K562 (cell line): Measurements from ENCODE around the gene TNP1.

Source experiments
- ARNT ChIP-seq, 2 experiments: fragments of 450-650 bp; IDR thresholded peaks; 2 replicates each; pipeline ENCODE4 v1.6.1; 2016; ENCODE audit warnings: mild to moderate bottlenecking in 1 of 2
- CBX1 ChIP-seq: sonication (generic); IDR thresholded peaks from 2 replicates; pipeline ENCODE4 v1.6.1; 2016; ENCODE audit warnings: antibody characterized with exemption, low read depth, mild to moderate bottlenecking
- EZH2 ChIP-seq: IDR thresholded peaks from 2 replicates; pipeline ENCODE4 v1.6.1; 2012; ENCODE audit warnings: low read depth, mild to moderate bottlenecking, inconsistent platforms, low read length, borderline replicate concordance
- GABPB1 ChIP-seq: sonication (generic); formaldehyde crosslinking; IDR thresholded peaks from 2 replicates; pipeline ENCODE4 v1.8.0; 2022; ENCODE audit warnings: mild to moderate bottlenecking, missing genetic modification reagents
- HMG20B ChIP-seq: fragments of 250-450 bp; sonication (Bioruptor Pico); IDR thresholded peaks from 2 replicates; pipeline ENCODE4 v1.5.0; 2021; ENCODE audit warnings: mild to moderate bottlenecking
- KDM5B ChIP-seq: fragments of 200-600 bp; sonication (generic); IDR thresholded peaks from 2 replicates; pipeline ENCODE4 v1.6.1; 2012; ENCODE audit warnings: low read depth, mild to moderate bottlenecking, moderate library complexity, low read length, control low read depth, inconsistent platforms; ENCODE audit not compliant: insufficient replicate concordance
- POLR2A ChIP-seq: fragments of 450-650 bp; conservative IDR thresholded peaks from 2 replicates; pipeline ENCODE4 v1.6.1; 2016
- TF ChIP-seq, protein P1 (sequence below), 3 experiments: fragments of 200-800 bp in 1 of 3; fragments of 250-450 bp in 1 of 3; fragments of 450-650 bp in 1 of 3; sonication (Bioruptor Pico) in 1 of 3; sonication (Bioruptor generic) in 1 of 3; formaldehyde crosslinking in 1 of 3; IDR thresholded peaks; 2 replicates each; pipeline versions ENCODE4 v1.6.1 to v1.8.0; 2016 to 2022; ENCODE audit warnings: mild to moderate bottlenecking in 2 of 3, missing genetic modification characterization in 2 of 3, missing compliant biosample characterization in 1 of 3, moderate library complexity in 1 of 3
- TF ChIP-seq, protein P2 (sequence below), 3 experiments: IDR thresholded peaks in 2 of 3; conservative IDR thresholded peaks in 1 of 3; 2 replicates each; pipeline ENCODE4 v1.5.1; 2011 to 2012; ENCODE audit warnings: low read length in 3 of 3, mild to moderate bottlenecking in 3 of 3, control low read depth in 2 of 3, improper control_type of control experiment in 1 of 3, inconsistent platforms in 1 of 3, low read depth in 1 of 3, mixed read lengths in 1 of 3, moderate library complexity in 1 of 3; ENCODE audit not compliant: insufficient read depth in 2 of 3
- TF ChIP-seq, protein P3 (sequence below): sonication (generic); formaldehyde crosslinking; IDR thresholded peaks from 2 replicates; pipeline ENCODE4 v1.8.1; 2023; ENCODE audit warnings: mild to moderate bottlenecking, missing genetic modification reagents

DNA sequence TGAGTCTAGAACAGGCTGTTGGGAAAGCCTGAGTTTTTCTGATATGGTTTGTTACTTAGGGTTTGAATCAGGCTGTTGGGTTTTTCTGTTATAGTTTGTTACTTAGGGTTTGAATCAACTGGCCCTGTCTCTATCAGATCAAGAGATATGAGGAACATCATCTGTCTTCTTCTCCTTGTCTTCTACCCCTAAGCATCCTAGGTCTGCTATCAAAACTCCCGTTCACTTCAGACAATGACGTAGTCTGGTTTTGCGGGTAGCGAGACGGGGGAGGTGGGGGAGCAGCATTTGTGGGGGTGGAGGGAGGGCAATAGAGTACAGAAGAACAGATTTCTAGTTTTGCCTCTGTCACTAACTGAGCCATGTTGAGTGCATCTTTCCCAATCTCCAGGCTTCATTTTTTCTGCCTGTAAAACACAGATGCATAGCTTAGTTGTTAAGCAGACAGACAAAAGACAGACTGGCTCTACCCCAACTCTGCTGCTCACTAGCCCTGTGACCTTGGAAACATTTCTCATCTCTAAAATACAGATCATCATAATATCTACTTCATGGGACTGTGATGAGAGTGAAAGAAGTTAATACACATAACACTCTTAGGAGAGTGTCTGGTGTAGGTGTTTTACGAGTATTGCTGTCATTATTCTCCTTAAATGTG is 9.1 kb downstream of the TNP1 start:
- TF ChIP-seq ARNT (IDR thresholded peaks at IDR 0.05) (no peak), HMG20B (CRISPR knock-in tag) (no peak), GABPB1 (no peak), POLR2A (no peak), KDM5B (no peak), CBX1 (no peak), EZH2 (no peak)
- TF ChIP-seq, protein P1, sequence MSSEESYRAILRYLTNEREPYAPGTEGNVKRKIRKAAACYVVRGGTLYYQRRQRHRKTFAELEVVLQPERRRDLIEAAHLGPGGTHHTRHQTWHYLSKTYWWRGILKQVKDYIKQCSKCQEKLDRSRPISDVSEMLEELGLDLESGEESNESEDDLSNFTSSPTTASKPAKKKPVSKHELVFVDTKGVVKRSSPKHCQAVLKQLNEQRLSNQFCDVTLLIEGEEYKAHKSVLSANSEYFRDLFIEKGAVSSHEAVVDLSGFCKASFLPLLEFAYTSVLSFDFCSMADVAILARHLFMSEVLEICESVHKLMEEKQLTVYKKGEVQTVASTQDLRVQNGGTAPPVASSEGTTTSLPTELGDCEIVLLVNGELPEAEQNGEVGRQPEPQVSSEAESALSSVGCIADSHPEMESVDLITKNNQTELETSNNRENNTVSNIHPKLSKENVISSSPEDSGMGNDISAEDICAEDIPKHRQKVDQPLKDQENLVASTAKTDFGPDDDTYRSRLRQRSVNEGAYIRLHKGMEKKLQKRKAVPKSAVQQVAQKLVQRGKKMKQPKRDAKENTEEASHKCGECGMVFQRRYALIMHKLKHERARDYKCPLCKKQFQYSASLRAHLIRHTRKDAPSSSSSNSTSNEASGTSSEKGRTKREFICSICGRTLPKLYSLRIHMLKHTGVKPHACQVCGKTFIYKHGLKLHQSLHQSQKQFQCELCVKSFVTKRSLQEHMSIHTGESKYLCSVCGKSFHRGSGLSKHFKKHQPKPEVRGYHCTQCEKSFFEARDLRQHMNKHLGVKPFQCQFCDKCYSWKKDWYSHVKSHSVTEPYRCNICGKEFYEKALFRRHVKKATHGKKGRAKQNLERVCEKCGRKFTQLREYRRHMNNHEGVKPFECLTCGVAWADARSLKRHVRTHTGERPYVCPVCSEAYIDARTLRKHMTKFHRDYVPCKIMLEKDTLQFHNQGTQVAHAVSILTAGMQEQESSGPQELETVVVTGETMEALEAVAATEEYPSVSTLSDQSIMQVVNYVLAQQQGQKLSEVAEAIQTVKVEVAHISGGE (CRISPR knock-in tag; IDR thresholded peaks at IDR 0.05), result no peak
- TF ChIP-seq, protein P2, sequence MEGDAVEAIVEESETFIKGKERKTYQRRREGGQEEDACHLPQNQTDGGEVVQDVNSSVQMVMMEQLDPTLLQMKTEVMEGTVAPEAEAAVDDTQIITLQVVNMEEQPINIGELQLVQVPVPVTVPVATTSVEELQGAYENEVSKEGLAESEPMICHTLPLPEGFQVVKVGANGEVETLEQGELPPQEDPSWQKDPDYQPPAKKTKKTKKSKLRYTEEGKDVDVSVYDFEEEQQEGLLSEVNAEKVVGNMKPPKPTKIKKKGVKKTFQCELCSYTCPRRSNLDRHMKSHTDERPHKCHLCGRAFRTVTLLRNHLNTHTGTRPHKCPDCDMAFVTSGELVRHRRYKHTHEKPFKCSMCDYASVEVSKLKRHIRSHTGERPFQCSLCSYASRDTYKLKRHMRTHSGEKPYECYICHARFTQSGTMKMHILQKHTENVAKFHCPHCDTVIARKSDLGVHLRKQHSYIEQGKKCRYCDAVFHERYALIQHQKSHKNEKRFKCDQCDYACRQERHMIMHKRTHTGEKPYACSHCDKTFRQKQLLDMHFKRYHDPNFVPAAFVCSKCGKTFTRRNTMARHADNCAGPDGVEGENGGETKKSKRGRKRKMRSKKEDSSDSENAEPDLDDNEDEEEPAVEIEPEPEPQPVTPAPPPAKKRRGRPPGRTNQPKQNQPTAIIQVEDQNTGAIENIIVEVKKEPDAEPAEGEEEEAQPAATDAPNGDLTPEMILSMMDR (IDR thresholded peaks at IDR 0.05 in 2 of 3, conservative IDR thresholded peaks at IDR 0.05 in 1 of 3; ENCODE audit: insufficient read depth in 2 of 3, low read depth in 1 of 3, low read length in 3 of 3), result no peak
- TF ChIP-seq, protein P3, sequence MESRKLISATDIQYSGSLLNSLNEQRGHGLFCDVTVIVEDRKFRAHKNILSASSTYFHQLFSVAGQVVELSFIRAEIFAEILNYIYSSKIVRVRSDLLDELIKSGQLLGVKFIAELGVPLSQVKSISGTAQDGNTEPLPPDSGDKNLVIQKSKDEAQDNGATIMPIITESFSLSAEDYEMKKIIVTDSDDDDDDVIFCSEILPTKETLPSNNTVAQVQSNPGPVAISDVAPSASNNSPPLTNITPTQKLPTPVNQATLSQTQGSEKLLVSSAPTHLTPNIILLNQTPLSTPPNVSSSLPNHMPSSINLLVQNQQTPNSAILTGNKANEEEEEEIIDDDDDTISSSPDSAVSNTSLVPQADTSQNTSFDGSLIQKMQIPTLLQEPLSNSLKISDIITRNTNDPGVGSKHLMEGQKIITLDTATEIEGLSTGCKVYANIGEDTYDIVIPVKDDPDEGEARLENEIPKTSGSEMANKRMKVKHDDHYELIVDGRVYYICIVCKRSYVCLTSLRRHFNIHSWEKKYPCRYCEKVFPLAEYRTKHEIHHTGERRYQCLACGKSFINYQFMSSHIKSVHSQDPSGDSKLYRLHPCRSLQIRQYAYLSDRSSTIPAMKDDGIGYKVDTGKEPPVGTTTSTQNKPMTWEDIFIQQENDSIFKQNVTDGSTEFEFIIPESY (CRISPR knock-in tag), result no peak
